ENCODE measurements around the gene TOMM40.

GRCh38 chr19:44892932-44893331 lies 1.9 kb downstream of the TOMM40 start:
- TF ChIP-seq, protein P1, sequence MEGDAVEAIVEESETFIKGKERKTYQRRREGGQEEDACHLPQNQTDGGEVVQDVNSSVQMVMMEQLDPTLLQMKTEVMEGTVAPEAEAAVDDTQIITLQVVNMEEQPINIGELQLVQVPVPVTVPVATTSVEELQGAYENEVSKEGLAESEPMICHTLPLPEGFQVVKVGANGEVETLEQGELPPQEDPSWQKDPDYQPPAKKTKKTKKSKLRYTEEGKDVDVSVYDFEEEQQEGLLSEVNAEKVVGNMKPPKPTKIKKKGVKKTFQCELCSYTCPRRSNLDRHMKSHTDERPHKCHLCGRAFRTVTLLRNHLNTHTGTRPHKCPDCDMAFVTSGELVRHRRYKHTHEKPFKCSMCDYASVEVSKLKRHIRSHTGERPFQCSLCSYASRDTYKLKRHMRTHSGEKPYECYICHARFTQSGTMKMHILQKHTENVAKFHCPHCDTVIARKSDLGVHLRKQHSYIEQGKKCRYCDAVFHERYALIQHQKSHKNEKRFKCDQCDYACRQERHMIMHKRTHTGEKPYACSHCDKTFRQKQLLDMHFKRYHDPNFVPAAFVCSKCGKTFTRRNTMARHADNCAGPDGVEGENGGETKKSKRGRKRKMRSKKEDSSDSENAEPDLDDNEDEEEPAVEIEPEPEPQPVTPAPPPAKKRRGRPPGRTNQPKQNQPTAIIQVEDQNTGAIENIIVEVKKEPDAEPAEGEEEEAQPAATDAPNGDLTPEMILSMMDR (IDR thresholded peaks at IDR 0.05; ENCODE audit: low read depth, low read length, missing input control) = no peak
- no peak for TF ChIP-seq GABPA (IDR thresholded peaks at IDR 0.05 in 1 of 2, conservative IDR thresholded peaks at IDR 0.05 in 1 of 2)
- TF ChIP-seq RAD21 (IDR thresholded peaks at IDR 0.05) = no peak
- no peak for TF ChIP-seq SP1 (IDR thresholded peaks at IDR 0.05)
- TF ChIP-seq NR2F2 (IDR thresholded peaks at IDR 0.05) = no peak
- TF ChIP-seq, protein P2, sequence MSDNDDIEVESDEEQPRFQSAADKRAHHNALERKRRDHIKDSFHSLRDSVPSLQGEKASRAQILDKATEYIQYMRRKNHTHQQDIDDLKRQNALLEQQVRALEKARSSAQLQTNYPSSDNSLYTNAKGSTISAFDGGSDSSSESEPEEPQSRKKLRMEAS (IDR thresholded peaks at IDR 0.05) = no peak
- no peak for TF ChIP-seq TAF1 (conservative IDR thresholded peaks at IDR 0.05)
- TF ChIP-seq, protein P3, sequence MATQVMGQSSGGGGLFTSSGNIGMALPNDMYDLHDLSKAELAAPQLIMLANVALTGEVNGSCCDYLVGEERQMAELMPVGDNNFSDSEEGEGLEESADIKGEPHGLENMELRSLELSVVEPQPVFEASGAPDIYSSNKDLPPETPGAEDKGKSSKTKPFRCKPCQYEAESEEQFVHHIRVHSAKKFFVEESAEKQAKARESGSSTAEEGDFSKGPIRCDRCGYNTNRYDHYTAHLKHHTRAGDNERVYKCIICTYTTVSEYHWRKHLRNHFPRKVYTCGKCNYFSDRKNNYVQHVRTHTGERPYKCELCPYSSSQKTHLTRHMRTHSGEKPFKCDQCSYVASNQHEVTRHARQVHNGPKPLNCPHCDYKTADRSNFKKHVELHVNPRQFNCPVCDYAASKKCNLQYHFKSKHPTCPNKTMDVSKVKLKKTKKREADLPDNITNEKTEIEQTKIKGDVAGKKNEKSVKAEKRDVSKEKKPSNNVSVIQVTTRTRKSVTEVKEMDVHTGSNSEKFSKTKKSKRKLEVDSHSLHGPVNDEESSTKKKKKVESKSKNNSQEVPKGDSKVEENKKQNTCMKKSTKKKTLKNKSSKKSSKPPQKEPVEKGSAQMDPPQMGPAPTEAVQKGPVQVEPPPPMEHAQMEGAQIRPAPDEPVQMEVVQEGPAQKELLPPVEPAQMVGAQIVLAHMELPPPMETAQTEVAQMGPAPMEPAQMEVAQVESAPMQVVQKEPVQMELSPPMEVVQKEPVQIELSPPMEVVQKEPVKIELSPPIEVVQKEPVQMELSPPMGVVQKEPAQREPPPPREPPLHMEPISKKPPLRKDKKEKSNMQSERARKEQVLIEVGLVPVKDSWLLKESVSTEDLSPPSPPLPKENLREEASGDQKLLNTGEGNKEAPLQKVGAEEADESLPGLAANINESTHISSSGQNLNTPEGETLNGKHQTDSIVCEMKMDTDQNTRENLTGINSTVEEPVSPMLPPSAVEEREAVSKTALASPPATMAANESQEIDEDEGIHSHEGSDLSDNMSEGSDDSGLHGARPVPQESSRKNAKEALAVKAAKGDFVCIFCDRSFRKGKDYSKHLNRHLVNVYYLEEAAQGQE (IDR thresholded peaks at IDR 0.05) = no peak
- no peak for TF ChIP-seq JUND (IDR thresholded peaks at IDR 0.05)
- no peak for TF ChIP-seq ATF3 (IDR thresholded peaks at IDR 0.05)
